ENCODE data around the gene CPEB3. TPM values are rescaled to one million over a fixed set of nuclear protein-coding genes. Genes with fewer than 3 reads are reported as not detected.
"Not testable (repeated sequence)": the region's sequence is repeated elsewhere in the genome, so short reads cannot be mapped to it uniquely, and the experiment has no call there.

The CPEB3 gene
- total RNA-seq, 8 experiments from 2014 or later = 1.2 to 11.8 (median 7.7) TPM

GRCh38 chr10:92146107-92146506 is 144.8 kb downstream of the CPEB3 start:
- 17 to 100% (median 38%) methylated on average over 1 of the region's 1 CpG; no CpG with 5 or more reads in 5 of the 10 experiments for WGBS, 10 experiments
- in situ Hi-C loops (cut with MboI; ENCODE audit: low pct_unique_long_range_greater_than_20kb in 2 of 9, low sequenced_read_pairs in 9 of 9, unreplicated experiment in 9 of 9) = no loop called here
- ATAC-seq (replicated peaks in 6 of 8) = no peak
- no peak overlapping the region for H3K27ac ChIP-seq
- H3K4me3 ChIP-seq = no peak overlapping the region
- no peaks in the 10 kb centered on the region for H3K4me1 ChIP-seq (replicated peaks in 1 of 2)

GRCh38 chr10:92142949-92143348 is 147.9 kb downstream of the CPEB3 start:
- in situ Hi-C loops (cut with MboI; ENCODE audit: low pct_unique_long_range_greater_than_20kb in 2 of 9, low sequenced_read_pairs in 9 of 9, unreplicated experiment in 9 of 9) = no loop called here
- H3K27ac ChIP-seq = no peak overlapping the region
- WGBS, 10 experiments = 60 to 100% (median 88%) methylated on average over 1 to 3 of the region's 3 CpGs

GRCh38 chr10:92142512-92142911 is 148.4 kb downstream of the CPEB3 start:
- H3K4me3 ChIP-seq = no peak overlapping the region
- 0 to 100% (median 67%) methylated on average over 1 of the region's 1 CpG; no CpG with 5 or more reads in 3 of the 10 experiments for WGBS, 10 experiments
- H3K4me1 ChIP-seq (replicated peaks in 1 of 2) = no peaks in the 10 kb centered on the region
- no peak overlapping the region for H3K27ac ChIP-seq
- ATAC-seq (replicated peaks in 6 of 8) = no peak
- in situ Hi-C loops (cut with MboI; ENCODE audit: low pct_unique_long_range_greater_than_20kb in 2 of 9, low sequenced_read_pairs in 9 of 9, unreplicated experiment in 9 of 9) = no loop called here

More at GRCh38 chr10:92142949-92143348, 147.9 kb downstream of the CPEB3 start:
- H3K4me1 ChIP-seq (replicated peaks in 1 of 2) = no peaks in the 10 kb centered on the region
- no peak for ATAC-seq (replicated peaks in 6 of 8)
- no peak overlapping the region for H3K4me3 ChIP-seq

- no CpG with 5 or more reads among the region's 3 CpGs for WGBS, 10 experiments
- H3K4me3 ChIP-seq; H3K4me1 ChIP-seq (replicated peaks in 1 of 2); H3K27ac ChIP-seq; ATAC-seq (replicated peaks in 6 of 8); in situ Hi-C loops (cut with MboI; ENCODE audit: low pct_unique_long_range_greater_than_20kb in 2 of 9, low sequenced_read_pairs in 9 of 9, unreplicated experiment in 9 of 9): not testable (repeated sequence)
Measured at GRCh38 chr10:92141147-92141546, 149.7 kb downstream of the CPEB3 start.

- H3K27ac ChIP-seq; ATAC-seq (replicated peaks in 6 of 8); H3K4me1 ChIP-seq (replicated peaks in 1 of 2); in situ Hi-C loops (cut with MboI; ENCODE audit: low pct_unique_long_range_greater_than_20kb in 2 of 9, low sequenced_read_pairs in 9 of 9, unreplicated experiment in 9 of 9); H3K4me3 ChIP-seq: not testable (repeated sequence)
- no CpG with 5 or more reads among the region's 1 CpG for WGBS, 10 experiments
Measured at GRCh38 chr10:92134049-92134448, 156.8 kb downstream of the CPEB3 start.

GRCh38 chr10:92131275-92131820 is 159.5 kb downstream of the CPEB3 start:
- Histone ChIP-seq H3K4me1 (replicated peaks in 1 of 2) (no peaks in the 10 kb centered on the region), H3K4me3 (no peak overlapping the region), H3K27ac (no peak overlapping the region)
- in situ Hi-C loops (cut with MboI; ENCODE audit: low pct_unique_long_range_greater_than_20kb in 2 of 9, low sequenced_read_pairs in 9 of 9, unreplicated experiment in 9 of 9) = no loop called here
- WGBS, 10 experiments = 42 to 91% (median 77%) methylated on average over 1 to 5 of the region's 5 CpGs; no CpG with 5 or more reads in 1 of the 10 experiments
- no peak for ATAC-seq (replicated peaks in 6 of 8)

- ATAC-seq (replicated peaks in 6 of 8) = no peak
- in situ Hi-C loops (cut with MboI; ENCODE audit: low pct_unique_long_range_greater_than_20kb in 2 of 9, low sequenced_read_pairs in 9 of 9, unreplicated experiment in 9 of 9) = no loop called here
- H3K27ac ChIP-seq = no peak overlapping the region
- H3K4me1 ChIP-seq (replicated peaks in 1 of 2) = no peaks in the 10 kb centered on the region
- no peak overlapping the region for H3K4me3 ChIP-seq
Measured at GRCh38 chr10:92130622-92131274, 160.1 kb downstream of the CPEB3 start.

- H3K4me3 ChIP-seq = no peak overlapping the region
- WGBS, 10 experiments = 40 to 92% (median 73%) methylated on average over 1 to 2 of the region's 2 CpGs; no CpG with 5 or more reads in 2 of the 10 experiments
- ATAC-seq (replicated peaks in 6 of 8) = no peak
- no peak overlapping the region for H3K27ac ChIP-seq
- H3K4me1 ChIP-seq (replicated peaks in 1 of 2) = peaks cover 0 to 4% of the 10 kb centered on the region in 2 donors
- in situ Hi-C loops (cut with MboI; ENCODE audit: low pct_unique_long_range_greater_than_20kb in 2 of 9, low sequenced_read_pairs in 9 of 9, unreplicated experiment in 9 of 9) = no loop called here
Measured at GRCh38 chr10:92126100-92126650, 164.7 kb downstream of the CPEB3 start.

- peaks cover 0 to 4% of the 10 kb centered on the region in 2 donors for H3K4me1 ChIP-seq (replicated peaks in 1 of 2)
- H3K4me3 ChIP-seq = no peak overlapping the region
- no peak overlapping the region for H3K27ac ChIP-seq
- in situ Hi-C loops (cut with MboI; ENCODE audit: low pct_unique_long_range_greater_than_20kb in 2 of 9, low sequenced_read_pairs in 9 of 9, unreplicated experiment in 9 of 9) = no loop called here
- ATAC-seq (replicated peaks in 6 of 8) = no peak
Measured at GRCh38 chr10:92125144-92125543, 165.7 kb downstream of the CPEB3 start.

- Histone ChIP-seq H3K27ac (no peak overlapping the region), H3K4me3 (no peak overlapping the region), H3K4me1 (replicated peaks in 1 of 2) (peaks cover 0 to 4% of the 10 kb centered on the region in 2 donors)
- peak in 3 of 8 experiments; percentile 20 to 39 (median 34) for ATAC-seq (replicated peaks in 6 of 8)
- in situ Hi-C loops (cut with MboI; ENCODE audit: low pct_unique_long_range_greater_than_20kb in 2 of 9, low sequenced_read_pairs in 9 of 9, unreplicated experiment in 9 of 9) = no loop called here
- 0 to 93% (median 71%) methylated on average over 1 to 3 of the region's 3 CpGs; no CpG with 5 or more reads in 1 of the 10 experiments for WGBS, 10 experiments
Measured at GRCh38 chr10:92124616-92125143, 166.2 kb downstream of the CPEB3 start.

- in situ Hi-C loops (cut with MboI; ENCODE audit: low pct_unique_long_range_greater_than_20kb in 2 of 9, low sequenced_read_pairs in 9 of 9, unreplicated experiment in 9 of 9) = no loop called here
- no peak overlapping the region for H3K4me3 ChIP-seq
- peak in 1 of 8 experiments; percentile 22 for ATAC-seq (replicated peaks in 6 of 8)
- no peak overlapping the region for H3K27ac ChIP-seq
- 60 to 100% (median 70%) methylated on average over 1 of the region's 1 CpG; no CpG with 5 or more reads in 3 of the 10 experiments for WGBS, 10 experiments
- peaks cover 0 to 4% of the 10 kb centered on the region in 2 donors for H3K4me1 ChIP-seq (replicated peaks in 1 of 2)
Measured at GRCh38 chr10:92124020-92124419, 166.9 kb downstream of the CPEB3 start.

GRCh38 chr10:92122941-92123450 is 167.9 kb downstream of the CPEB3 start:
- Histone ChIP-seq H3K4me3 (no peak overlapping the region), H3K27ac (no peak overlapping the region), H3K4me1 (replicated peaks in 1 of 2) (peaks cover 0 to 4% of the 10 kb centered on the region in 2 donors)
- WGBS, 10 experiments = 69 to 100% (median 80%) methylated on average over 1 to 5 of the region's 5 CpGs; no CpG with 5 or more reads in 1 of the 10 experiments
- peak in 1 of 8 experiments; percentile 79 for ATAC-seq (replicated peaks in 6 of 8)
- in situ Hi-C loops (cut with MboI; ENCODE audit: low pct_unique_long_range_greater_than_20kb in 2 of 9, low sequenced_read_pairs in 9 of 9, unreplicated experiment in 9 of 9) = no loop called here

GRCh38 chr10:92121686-92122492 is 169.0 kb downstream of the CPEB3 start:
- no peak overlapping the region for H3K4me3 ChIP-seq
- 41 to 100% (median 73%) methylated on average over 1 to 3 of the region's 3 CpGs; no CpG with 5 or more reads in 4 of the 10 experiments for WGBS, 10 experiments
- H3K27ac ChIP-seq = no peak overlapping the region
- peaks cover 0 to 4% of the 10 kb centered on the region in 2 donors for H3K4me1 ChIP-seq (replicated peaks in 1 of 2)
- in situ Hi-C loops (cut with MboI; ENCODE audit: low pct_unique_long_range_greater_than_20kb in 2 of 9, low sequenced_read_pairs in 9 of 9, unreplicated experiment in 9 of 9) = no loop called here
- no peak for ATAC-seq (replicated peaks in 6 of 8)
